Progenitor cell of endocrine pancreas (in vitro differentiated cells): ENCODE measurements around the gene TWF2. TPM values are rescaled to one million over a fixed set of nuclear protein-coding genes. Genes with fewer than 3 reads are reported as not detected.
A peak's percentile ranks its signal among the peaks of the same experiment; 100 is the strongest.

Experiments
- DNase-seq: peaks from one replicate; pipeline ENCODE4 v3.0.0; 2021; ENCODE audit warnings: low spot score; ENCODE audit not compliant: unreplicated experiment
- H3K27ac Mint-ChIP-seq: 2 replicates; pipeline ENCODE4 v1.8.0; 2021; ENCODE audit warnings: mild to moderate bottlenecking, moderate library complexity, mixed read lengths
- H3K27me3 Mint-ChIP-seq: 2 replicates; pipeline ENCODE4 v1.8.0; 2021; ENCODE audit warnings: mixed read lengths
- H3K36me3 Mint-ChIP-seq: 2 replicates; pipeline ENCODE4 v1.8.0; 2022; ENCODE audit warnings: mixed read lengths; ENCODE audit not compliant: insufficient read depth
- H3K4me1 Mint-ChIP-seq: 2 replicates; pipeline ENCODE4 v1.8.0; 2021; ENCODE audit warnings: low read depth, mixed read lengths
- H3K4me3 Mint-ChIP-seq: 2 replicates; pipeline ENCODE4 v1.8.0; 2021; ENCODE audit warnings: low read depth, mild to moderate bottlenecking, moderate library complexity, mixed read lengths
- H3K9me3 Mint-ChIP-seq: 2 replicates; pipeline ENCODE4 v1.8.0; 2021; ENCODE audit warnings: low read depth, mixed read lengths
- CTCF ChIP-seq: fragments of 200-600 bp; sonication (generic); IDR thresholded peaks from one replicate; pipeline ENCODE4 v1.5.0; 2021; ENCODE audit warnings: antibody characterized with exemption, mild to moderate bottlenecking; ENCODE audit not compliant: unreplicated experiment
- total RNA-seq: library from RNA; stranded (reverse); gene quantifications from 2 replicates; pipeline ENCODE4 v1.2.1, GENCODE V29; 2021

The TWF2 gene
- total RNA-seq, 1 donor from 2014 or later = 27.6 TPM

GRCh38 chr3:52257911-52258310 is 19.0 kb upstream of the TWF2 start:
- TF ChIP-seq CTCF = no peak
- Mint-ChIP-seq H3K9me3 (no peaks in the 10 kb centered on the region), H3K36me3 (peaks cover 40% of the 10 kb centered on the region), H3K4me1 (peaks cover 10% of the 10 kb centered on the region), H3K27ac (peak overlapping the region; percentile 31), H3K4me3 (no peak overlapping the region), H3K27me3 (no peaks in the 10 kb centered on the region)
- DNase-seq = no peak

- Mint-ChIP-seq H3K27ac (no peak overlapping the region), H3K27me3 (no peaks in the 10 kb centered on the region), H3K4me1 (peaks cover 10% of the 10 kb centered on the region), H3K4me3 (no peak overlapping the region), H3K36me3 (peaks cover 40% of the 10 kb centered on the region), H3K9me3 (no peaks in the 10 kb centered on the region)
- DNase-seq = no peak
- no peak for TF ChIP-seq CTCF
These were observed 17.7 kb upstream of the TWF2 start for GRCh38 chr3:52256622-52257021.

GRCh38 chr3:52256159-52256558 is 17.2 kb upstream of the TWF2 start:
- Mint-ChIP-seq H3K4me1 (peaks cover 10% of the 10 kb centered on the region), H3K4me3 (no peak overlapping the region), H3K9me3 (no peaks in the 10 kb centered on the region), H3K27me3 (no peaks in the 10 kb centered on the region), H3K27ac (no peak overlapping the region), H3K36me3 (peaks cover 39% of the 10 kb centered on the region)
- DNase-seq = no peak
- no peak for TF ChIP-seq CTCF

GRCh38 chr3:52254608-52255007 is 15.7 kb upstream of the TWF2 start:
- H3K9me3 Mint-ChIP-seq = no peaks in the 10 kb centered on the region
- no peaks in the 10 kb centered on the region for H3K27me3 Mint-ChIP-seq
- no peak overlapping the region for H3K27ac Mint-ChIP-seq
- H3K36me3 Mint-ChIP-seq = peaks cover 34% of the 10 kb centered on the region
- H3K4me3 Mint-ChIP-seq = no peak overlapping the region
- DNase-seq = no peak
- peaks cover 10% of the 10 kb centered on the region for H3K4me1 Mint-ChIP-seq
- no peak for TF ChIP-seq CTCF

- Mint-ChIP-seq H3K4me1 (peaks cover 7% of the 10 kb centered on the region), H3K27ac (no peak overlapping the region), H3K4me3 (no peak overlapping the region), H3K27me3 (no peaks in the 10 kb centered on the region), H3K36me3 (peaks cover 26% of the 10 kb centered on the region), H3K9me3 (no peaks in the 10 kb centered on the region)
- no peak for TF ChIP-seq CTCF
- no peak for DNase-seq
These were observed 14.7 kb upstream of the TWF2 start for GRCh38 chr3:52253314-52254304.
